GM08714 (cell line): ENCODE measurements around the gene LY6G6F.

Source experiments
- H3K4me3 ChIP-seq: fragments of 200-500 bp; sonication (Bioruptor generic); 2 replicates; pipeline ENCODE4 v1.5.1; 2014; ENCODE audit warnings: mild to moderate bottlenecking, low read length, inconsistent platforms
- ZNF274 ChIP-seq: IDR thresholded peaks from 2 replicates; pipeline ENCODE4 v1.6.1; 2012; ENCODE audit warnings: mild to moderate bottlenecking, low read depth, low read length

The LY6G6F gene

GRCh38 chr6:31687860-31688693, 18.6 kb upstream of the LY6G6F start:
- H3K4me3 ChIP-seq, result no peak overlapping the region
- no peak for TF ChIP-seq ZNF274

DNA sequence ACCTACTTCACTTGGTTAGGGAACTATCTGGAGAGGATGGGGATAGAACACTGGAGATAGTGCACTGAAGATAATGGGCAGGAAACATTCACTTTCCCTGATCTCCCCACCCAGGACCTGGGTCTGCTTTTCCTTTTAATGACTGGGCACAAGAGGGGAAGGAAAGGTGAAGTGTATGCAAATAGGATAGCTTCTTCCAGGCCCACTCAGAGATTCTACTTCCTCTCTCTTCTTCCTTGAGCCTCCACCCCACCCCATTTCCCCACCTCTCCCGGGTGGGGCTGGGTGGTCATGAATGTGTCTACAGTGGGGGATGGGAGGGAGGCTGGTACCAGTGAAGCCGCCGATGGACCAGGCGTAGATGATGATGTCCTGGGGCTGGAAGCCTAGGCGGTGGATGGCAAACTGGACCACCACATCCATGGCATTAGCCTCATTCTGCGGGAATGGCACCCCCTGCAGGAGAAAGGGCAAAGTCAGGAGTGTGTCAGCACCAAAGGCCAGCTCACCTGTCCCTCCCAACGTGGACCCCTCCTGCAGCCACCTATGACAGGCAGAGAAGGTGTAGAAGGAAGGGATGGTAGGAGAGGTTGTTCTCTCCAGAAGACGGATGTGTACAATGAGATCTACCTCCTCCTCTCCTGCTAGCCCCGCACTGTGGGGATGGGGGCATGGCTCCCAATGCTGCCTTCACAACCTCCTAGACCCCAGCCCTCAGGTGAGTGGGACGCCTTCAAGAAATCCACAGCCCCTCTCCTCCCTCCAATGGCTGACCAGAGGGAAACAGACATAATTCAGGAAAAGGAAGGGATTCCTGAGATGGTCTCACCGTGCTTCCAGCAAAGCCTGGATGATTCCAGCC, 17.2 kb upstream of the LY6G6F start:
- no peak overlapping the region for H3K4me3 ChIP-seq
- TF ChIP-seq ZNF274, result no peak

- TF ChIP-seq ZNF274, result no peak
Observed at GRCh38 chr6:31690231-31691077, 16.2 kb upstream of the LY6G6F start.

GRCh38 chr6:31691078-31691463, 15.6 kb upstream of the LY6G6F start:
- no peak overlapping the region for H3K4me3 ChIP-seq
- no peak for TF ChIP-seq ZNF274

More at GRCh38 chr6:31690231-31691077, 16.2 kb upstream of the LY6G6F start:
- H3K4me3 ChIP-seq, result no peak overlapping the region

DNA sequence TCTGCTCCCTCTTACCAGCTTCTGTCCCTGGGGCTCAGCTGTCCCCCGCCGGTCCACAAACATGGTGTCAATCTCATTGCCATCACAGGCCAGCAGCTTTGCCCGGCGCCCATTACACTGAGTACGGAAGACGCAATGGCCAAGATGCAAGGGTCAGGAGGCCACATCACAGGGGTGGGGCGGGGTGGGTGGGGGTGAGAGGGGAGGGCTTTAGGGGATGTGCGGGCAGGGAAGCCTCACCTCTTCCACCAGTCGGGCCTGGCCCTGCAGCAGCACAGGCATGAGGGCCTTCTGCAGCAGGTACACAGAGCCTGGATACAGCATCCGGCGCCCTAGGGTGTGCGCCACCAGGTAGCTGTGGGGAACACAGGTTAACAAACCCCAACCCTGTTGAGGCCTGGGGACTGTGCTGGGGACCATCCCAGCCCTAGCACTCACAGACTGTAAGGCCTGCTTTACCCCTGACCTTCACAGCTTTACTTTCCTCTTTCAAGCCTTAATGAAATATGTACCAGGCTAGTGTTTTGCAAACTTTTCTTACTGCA, 15.0 kb upstream of the LY6G6F start:
- no peak for TF ChIP-seq ZNF274
- H3K4me3 ChIP-seq, result no peak overlapping the region

- TF ChIP-seq ZNF274, result no peak
- no peak overlapping the region for H3K4me3 ChIP-seq
Observed at GRCh38 chr6:31692353-31692752, 14.3 kb upstream of the LY6G6F start.

- TF ChIP-seq ZNF274, result no peak
- H3K4me3 ChIP-seq, result no peak overlapping the region
Observed at GRCh38 chr6:31692886-31693285, 13.8 kb upstream of the LY6G6F start.

DNA sequence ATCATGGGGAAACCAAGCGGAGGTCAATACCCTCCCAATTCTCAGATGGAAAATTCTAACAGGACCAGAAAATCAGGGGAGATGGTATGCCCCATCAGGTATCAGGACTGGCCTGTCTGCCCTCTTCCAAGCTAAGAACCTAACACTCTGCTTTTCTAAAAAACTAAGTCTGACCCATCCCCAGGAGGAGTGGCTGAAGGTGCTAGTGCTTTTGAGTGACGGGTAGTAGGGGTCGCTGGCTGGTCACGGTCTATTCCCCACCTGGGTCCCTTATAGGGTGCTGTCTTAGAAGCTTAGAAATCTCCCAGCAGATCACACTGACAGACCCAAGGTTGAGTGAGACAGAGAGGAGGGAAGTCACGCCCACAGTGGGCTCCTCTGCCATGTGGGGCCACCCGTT, 13.1 kb upstream of the LY6G6F start:
- no peak overlapping the region for H3K4me3 ChIP-seq
- no peak for TF ChIP-seq ZNF274

DNA sequence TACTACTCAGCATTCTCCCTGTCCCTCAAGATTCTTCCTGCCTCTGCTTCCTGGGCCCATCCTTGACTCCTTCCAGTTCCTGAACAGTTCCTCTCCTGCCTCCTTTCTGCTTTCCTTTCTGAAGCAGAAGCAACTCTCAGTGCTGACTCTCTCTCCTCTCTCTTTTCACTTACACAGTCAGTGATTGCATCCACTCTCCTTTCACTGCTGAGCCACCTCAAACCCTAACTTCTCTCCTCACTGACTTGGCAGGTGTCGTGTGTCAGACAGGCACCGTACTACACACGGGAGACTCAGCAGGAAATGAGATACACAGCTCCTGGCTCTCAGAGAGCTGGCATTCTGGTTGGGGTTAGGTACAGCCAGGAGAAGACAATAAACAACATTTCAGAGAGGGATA, 9.1 kb upstream of the LY6G6F start:
- H3K4me3 ChIP-seq, result no peak overlapping the region
- TF ChIP-seq ZNF274, result no peak

DNA sequence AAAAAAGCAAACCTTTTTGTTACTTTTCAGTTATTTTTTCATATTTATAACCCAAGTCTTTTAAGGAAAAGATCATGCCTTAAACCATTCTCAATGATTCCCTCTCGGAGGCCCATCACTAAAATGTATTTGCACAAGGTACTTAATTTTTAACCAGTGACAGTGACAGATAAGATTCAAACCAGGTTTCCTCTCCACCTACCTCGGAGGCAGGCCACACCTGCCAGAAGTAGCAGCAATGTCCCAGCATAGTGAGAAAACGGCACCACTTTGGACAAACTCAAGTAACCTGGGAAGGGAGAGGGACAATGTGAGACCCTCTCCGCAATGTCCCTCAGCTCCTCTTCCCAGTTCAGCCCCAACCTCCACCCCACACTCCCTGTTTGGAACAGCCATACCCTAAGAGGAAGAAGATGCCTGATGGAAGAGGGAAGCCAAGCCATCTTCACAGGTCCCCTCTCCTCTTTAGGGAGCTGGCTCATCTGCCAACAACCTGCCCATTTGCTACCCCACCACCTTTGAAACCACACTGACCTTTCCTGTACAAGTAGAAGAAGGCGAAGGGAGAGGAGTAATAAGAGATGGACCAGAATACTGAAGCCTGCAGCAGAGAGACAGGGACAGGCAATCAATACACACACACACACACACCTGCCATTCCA, 5.8 kb upstream of the LY6G6F start:
- TF ChIP-seq ZNF274, result no peak
- H3K4me3 ChIP-seq, result no peak overlapping the region

GRCh38 chr6:31701666-31702404, 4.8 kb upstream of the LY6G6F start:
- H3K4me3 ChIP-seq, result peak overlapping the region; percentile 94
- no peak for TF ChIP-seq ZNF274

GRCh38 chr6:31702405-31702818, 4.3 kb upstream of the LY6G6F start:
- peak overlapping the region; percentile 94 for H3K4me3 ChIP-seq
- TF ChIP-seq ZNF274, result no peak
